WTC11 (cell line): ENCODE results near the gene NLGN3. TPM values are rescaled to one million over a fixed set of nuclear protein-coding genes. Genes with fewer than 3 reads are reported as not detected.

Experiments used
- ATAC-seq: fragments of 200-7000 bp; cut with Tn5 transposase; 2 replicates; pipeline ENCODE4 v1.10.0; 2021; ENCODE audit warnings: mild to moderate bottlenecking, moderate library complexity
- CTCF ChIA-PET: fragments of 300-600 bp; sonication (Branson Sonifier 250); formaldehyde crosslinking; loops from one replicate; lab custom pipeline; 2021; ENCODE audit warnings: antibody characterized with exemption; lab: Charles Lee
- POLR2A ChIA-PET: fragments of 350-600 bp; sonication (Branson Sonifier 250); formaldehyde crosslinking; loops from one replicate; lab custom pipeline; 2021; ENCODE audit warnings: antibody characterized with exemption; lab: Charles Lee
- DNase-seq: peaks from one replicate; pipeline ENCODE4 v3.0.0; 2021; ENCODE audit warnings: low spot score
- H3K27ac Mint-ChIP-seq: 2 replicates; pipeline ENCODE4 v1.8.0; 2021; ENCODE audit warnings: mixed read lengths
- H3K27me3 Mint-ChIP-seq: 2 replicates; pipeline ENCODE4 v1.8.0; 2021; ENCODE audit warnings: low read depth, mild to moderate bottlenecking, moderate library complexity, mixed read lengths
- H3K36me3 Mint-ChIP-seq: 2 replicates; pipeline ENCODE4 v1.8.0; 2021; ENCODE audit warnings: mixed read lengths
- H3K4me1 Mint-ChIP-seq: 2 replicates; pipeline ENCODE4 v1.8.0; 2022; ENCODE audit warnings: mixed read lengths
- H3K4me3 Mint-ChIP-seq: 2 replicates; pipeline ENCODE4 v1.8.0; 2021; ENCODE audit warnings: mild to moderate bottlenecking, moderate library complexity, mixed read lengths
- H3K9me3 Mint-ChIP-seq: 2 replicates; pipeline ENCODE4 v1.8.0; 2021; ENCODE audit warnings: mixed read lengths
- NFYB ChIP-seq: sonication (generic); formaldehyde crosslinking; conservative IDR thresholded peaks from 2 replicates; pipeline ENCODE4 v1.8.0; 2022; ENCODE audit warnings: low read depth, missing genetic modification reagents
- total RNA-seq: library from RNA; stranded (reverse); gene quantifications from 3 replicates; pipeline ENCODE4 v1.2.3, GENCODE V29; 2021
- TF ChIP-seq, protein P1 (sequence below): fragments of 250-450 bp; sonication (Bioruptor Pico); IDR thresholded peaks from 2 replicates; pipeline ENCODE4 v1.8.0; 2021; ENCODE audit warnings: mild to moderate bottlenecking

Gene NLGN3
- total RNA-seq, 1 experiment from 2014 or later: 10.8 TPM

DNA sequence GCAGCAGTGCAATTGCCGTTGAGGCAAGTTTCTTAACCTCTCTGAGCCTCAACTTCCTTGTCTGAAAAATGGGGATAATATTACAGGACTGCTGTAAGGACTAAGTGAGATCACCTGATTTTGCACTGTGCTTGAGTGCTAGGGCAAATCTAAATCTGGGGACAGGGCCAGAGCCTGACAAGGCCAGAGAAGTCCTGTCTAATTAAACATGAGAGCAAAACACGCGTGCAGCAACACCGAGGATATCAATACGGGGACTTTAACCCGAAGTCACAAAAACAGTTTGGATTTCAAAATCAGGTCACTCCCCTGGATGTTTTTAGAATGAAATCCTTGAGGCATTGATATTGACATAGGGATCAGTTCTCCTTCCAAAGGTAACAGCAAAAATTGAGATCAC is 72.7 kb downstream of the NLGN3 start:
- Mint-ChIP-seq H3K27ac (no peak overlapping the region), H3K4me1 (peaks cover 25% of the 10 kb centered on the region), H3K36me3 (no peaks in the 10 kb centered on the region), H3K9me3 (no peaks in the 10 kb centered on the region), H3K27me3 (no peaks in the 10 kb centered on the region; the same call in 1 of the 2 replicates), H3K4me3 (no peak overlapping the region)
- no peak for TF ChIP-seq NFYB (CRISPR knock-in tag)
- TF ChIP-seq, protein P1, sequence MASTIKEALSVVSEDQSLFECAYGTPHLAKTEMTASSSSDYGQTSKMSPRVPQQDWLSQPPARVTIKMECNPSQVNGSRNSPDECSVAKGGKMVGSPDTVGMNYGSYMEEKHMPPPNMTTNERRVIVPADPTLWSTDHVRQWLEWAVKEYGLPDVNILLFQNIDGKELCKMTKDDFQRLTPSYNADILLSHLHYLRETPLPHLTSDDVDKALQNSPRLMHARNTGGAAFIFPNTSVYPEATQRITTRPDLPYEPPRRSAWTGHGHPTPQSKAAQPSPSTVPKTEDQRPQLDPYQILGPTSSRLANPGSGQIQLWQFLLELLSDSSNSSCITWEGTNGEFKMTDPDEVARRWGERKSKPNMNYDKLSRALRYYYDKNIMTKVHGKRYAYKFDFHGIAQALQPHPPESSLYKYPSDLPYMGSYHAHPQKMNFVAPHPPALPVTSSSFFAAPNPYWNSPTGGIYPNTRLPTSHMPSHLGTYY: no peak
- ChIA-PET POLR2A (interaction anchor here (0.8 to 1.4 kb wide), 2 partner anchors 35 to 66 kb away, joined by 3 to 4 read pairs; partner anchors contain the start of gene NONO), CTCF (no interaction called here)
- DNase-seq (no peak), ATAC-seq (no peak)

Other genes with a start within 250 kb of the NLGN3 start
- gene TEX11, start 236.1 kb upstream of the NLGN3 start, total RNA-seq: 0.18 to 0.31 TPM (median 0.23 TPM) in 3 replicates
- gene SLC7A3, start 213.7 kb upstream of the NLGN3 start, total RNA-seq: 131 to 164 TPM (median 134 TPM) in 3 replicates
- 69.4 to 79.6 TPM (median 74.2 TPM) in 3 replicates for gene SNX12, start 76.5 kb upstream of the NLGN3 start, total RNA-seq
- gene FOXO4, start 49.0 kb upstream of the NLGN3 start, total RNA-seq: 35.3 to 48.3 TPM (median 37.0 TPM) in 3 replicates
- gene CXorf65, start 38.1 kb upstream of the NLGN3 start, total RNA-seq: not detected in 3 replicates
- gene IL2RG, start 33.3 kb upstream of the NLGN3 start, total RNA-seq: 0.37 to 1.2 TPM (median 0.94 TPM) in 3 replicates
- gene MED12, start 26.2 kb upstream of the NLGN3 start, total RNA-seq: 35.6 to 38.4 TPM (median 37.0 TPM) in 3 replicates
- gene GJB1, start 78.4 kb downstream of the NLGN3 start, total RNA-seq: 0.14 to 0.21 TPM (median 0.17 TPM) in 3 replicates
- gene ZMYM3, start 109.3 kb downstream of the NLGN3 start, total RNA-seq: 77.5 to 91.2 TPM (median 87.4 TPM) in 3 replicates
- 665 to 706 TPM (median 674 TPM) in 3 replicates for gene NONO, start 138.8 kb downstream of the NLGN3 start, total RNA-seq
- 5.8 to 6.8 TPM (median 6.1 TPM) in 3 replicates for gene ITGB1BP2, start 156.9 kb downstream of the NLGN3 start, total RNA-seq
- 31.2 to 35.5 TPM (median 35.0 TPM) in 3 replicates for gene TAF1, start 221.5 kb downstream of the NLGN3 start, total RNA-seq